SIG-M5 treated with dmso at 0.1 percent for 504 hours (cell line): ENCODE results near the gene LIPT1.
"Not testable (repeated sequence)": the region's sequence is repeated elsewhere in the genome, so short reads cannot be mapped to it uniquely, and the experiment has no call there.

Experiments used
- DNase-seq: peaks from one replicate; lab custom pipeline; 2025; ENCODE audit not compliant: unreplicated experiment; lab: John Stamatoyannopoulos, UW

LIPT1 gene

DNA sequence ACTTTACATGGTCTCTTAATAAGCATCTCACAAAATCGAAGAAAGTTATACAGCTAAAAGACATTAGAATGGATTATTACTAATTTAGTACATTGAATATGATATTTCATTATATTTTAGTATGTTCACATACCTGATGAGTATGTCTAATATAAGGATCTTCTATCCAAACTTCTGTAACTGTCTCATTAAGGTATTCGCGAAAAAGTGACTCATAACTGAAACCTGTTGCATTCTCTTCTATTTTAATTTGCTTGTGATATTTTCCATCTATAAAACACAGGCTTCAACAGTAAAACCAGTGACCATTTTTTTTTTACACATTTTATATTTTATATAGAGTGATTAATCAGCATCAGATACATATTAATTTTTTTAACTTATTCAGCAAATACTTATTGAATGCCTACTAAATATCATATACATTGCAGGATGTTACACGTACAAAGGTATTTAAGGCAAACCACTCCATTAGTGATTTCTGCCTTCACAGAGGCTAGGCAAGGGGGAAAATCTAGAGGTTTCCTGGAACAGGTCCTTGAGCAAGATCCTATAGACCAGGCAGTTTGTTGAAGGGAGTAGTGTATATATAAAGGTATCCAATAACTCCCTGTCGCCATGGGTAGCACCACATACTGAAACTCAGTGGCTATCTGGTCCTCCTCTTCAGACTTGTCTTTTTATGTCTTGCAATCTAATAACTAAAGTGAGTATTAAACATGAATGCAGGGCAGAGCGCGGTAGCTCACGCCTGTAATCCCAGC is 16.8 kb downstream of the LIPT1 start:
- no peak for DNase-seq

DNA sequence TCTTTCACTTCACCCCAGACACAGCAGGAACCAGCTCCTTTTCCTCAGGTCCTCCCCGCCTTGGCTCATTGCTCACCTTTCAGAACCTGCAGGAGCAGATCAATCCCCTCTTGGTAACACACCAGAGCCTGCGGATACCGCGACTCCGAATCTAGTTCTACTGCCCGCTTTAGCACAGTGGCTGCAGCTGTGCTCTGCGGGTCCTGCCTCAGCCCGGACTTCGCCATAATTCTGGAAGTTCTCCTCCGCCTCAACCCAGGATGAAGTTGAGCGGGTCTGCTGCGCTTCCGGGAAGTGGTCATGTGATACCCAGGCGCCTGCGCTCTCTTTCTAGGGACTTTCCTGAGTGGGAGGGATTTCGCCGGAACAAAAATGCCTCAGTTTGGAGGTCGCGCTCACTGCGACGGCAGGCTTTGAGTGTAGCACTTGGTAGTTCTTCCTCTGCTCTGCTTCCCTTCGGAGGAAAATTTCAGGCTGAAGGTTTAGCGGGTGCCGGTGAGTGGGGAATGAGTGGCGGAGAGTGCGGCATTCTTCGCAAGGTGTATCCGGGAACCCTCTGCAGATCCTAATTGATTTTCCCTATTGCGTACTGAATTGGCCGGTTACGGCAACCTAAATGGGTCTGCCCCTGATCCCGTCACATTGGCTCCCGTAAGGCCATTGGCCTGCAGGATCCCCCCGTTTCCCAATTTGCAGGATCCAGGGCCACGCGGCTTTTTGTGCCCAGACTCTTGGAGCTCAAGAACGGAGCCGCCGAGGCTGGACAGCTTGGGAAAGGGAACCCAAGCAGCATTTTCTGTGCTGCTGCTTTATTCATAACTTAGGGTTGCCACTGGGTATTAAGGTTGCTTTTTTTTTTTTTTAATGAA is 26.2 kb downstream of the LIPT1 start, which contains the start of the genes MITD1 and MRPL30:
Gene MITD1 (minus strand): TSS at position 304 of the 869 bp plus-strand sequence. CDS start 77 bp downstream, at position 227.
Gene MRPL30 (plus strand): TSS at position 430 of the 869 bp plus-strand sequence. CDS start 5,020 bp downstream, outside the sequence.
- DNase-seq, result peak; percentile 94

DNA sequence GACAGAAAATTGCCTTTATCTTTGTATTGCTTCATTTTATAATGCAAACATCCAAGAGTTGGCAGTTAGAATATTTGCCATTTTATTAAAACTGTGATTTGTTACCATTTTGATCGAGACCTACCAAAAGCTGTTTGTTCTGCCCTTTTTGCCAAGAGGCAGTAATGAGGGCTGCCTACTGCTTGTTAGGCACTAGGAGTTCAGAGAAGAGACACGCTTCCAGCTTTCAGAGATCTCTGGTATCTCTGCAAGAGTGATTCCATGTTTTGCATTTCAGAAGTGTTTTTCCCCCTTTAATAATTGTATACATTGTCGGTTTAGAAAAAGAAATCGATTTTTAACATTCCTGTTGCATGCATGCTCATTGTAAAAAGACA is 26.8 kb downstream of the LIPT1 start:
- peak; percentile 27 for DNase-seq

DNA sequence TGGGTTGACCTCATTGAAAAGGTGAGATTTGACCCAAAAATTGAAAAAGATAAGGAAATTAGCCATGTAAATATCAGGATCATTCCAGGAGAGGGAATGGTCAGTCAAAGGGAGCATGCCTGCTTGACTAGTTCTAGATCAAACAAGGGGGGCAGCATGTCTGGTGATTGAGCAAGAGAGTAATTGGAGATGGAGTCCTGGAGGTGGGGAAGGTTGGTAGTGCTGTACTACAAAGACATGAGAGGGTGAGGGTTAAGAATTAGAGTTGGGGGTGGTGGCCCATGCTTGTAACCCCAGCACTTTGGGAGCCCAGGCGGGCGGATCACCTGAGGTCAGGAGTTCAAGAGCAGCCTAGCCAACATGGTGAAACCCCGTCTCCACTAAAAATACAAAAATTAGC is 28.3 kb downstream of the LIPT1 start:
- peak; percentile 36 for DNase-seq

DNA sequence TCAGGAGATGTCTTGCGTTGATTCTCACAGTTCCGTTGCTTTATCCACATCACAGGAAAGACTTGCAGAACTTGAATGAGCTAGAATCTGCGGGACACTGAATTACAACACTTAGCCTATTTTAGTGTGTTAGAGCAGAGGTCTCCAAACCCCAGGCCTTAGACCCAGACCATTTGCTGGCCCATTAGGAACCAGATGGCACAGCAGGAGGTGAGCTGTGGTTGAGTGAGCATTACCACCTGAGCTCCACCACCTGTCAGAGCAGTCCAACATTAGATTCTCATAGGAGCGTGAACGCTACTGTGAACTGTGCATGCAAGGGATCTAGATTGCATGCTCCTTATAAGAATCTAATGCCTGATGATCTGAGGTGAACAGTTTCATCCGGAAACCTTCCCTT is 30.0 kb downstream of the LIPT1 start:
- no peak for DNase-seq

DNA sequence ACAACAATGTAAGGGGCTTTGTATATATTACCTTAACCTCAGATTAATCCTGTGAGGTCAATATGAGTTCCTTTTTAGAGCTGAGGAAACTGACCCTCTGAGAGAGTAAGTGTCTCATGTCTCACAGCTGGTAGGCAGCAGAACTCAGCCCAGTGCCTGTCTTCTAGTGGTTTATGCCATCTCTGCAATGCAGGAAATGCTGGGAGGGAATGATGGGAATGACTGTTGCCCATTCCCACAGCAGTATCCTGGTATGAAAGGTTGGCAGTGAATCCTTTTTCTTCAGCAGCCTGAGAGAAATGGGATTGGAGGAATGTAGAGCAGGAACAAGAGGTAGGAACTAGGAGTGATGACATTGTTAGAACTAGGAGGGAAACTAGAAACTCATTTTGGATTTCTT is 32.2 kb downstream of the LIPT1 start:
- no peak for DNase-seq

DNA sequence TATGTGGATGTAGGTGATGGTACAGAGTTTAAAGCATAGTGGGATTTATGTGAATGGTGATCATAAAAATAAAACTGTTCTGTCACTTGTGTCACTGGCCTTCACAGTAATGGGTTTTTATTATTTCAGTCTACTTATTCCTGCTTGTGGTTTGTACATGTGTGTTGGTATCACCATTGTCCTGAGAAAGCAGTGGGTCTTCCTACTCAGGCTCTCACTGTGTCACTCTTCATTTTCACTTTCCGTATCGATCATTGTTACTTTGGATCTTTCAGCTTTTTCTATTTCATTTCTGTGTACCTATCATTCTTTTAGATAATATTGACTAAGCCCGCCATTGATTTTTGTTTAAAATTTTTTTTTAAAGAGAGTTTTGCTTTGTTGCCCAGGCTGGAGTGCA is 33.6 kb downstream of the LIPT1 start:
- no peak for DNase-seq

DNA sequence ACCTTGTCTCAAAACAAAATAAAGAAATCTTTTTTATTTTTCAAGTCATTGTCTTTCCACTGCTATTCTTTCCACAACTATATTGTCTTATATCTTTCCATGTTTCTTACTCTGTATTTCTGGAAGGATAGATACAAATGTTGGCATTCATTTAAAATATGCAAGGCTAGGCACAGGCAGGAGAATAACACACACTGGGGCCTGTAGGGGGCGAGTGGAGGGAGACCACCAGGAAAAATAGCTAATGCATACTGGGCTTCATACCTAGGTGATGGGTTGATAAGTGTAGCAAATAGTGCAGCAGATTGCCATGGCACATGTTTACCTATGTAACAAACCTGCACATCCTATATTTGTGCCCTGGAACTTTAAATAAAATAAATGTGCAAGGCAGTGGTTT is 35.8 kb downstream of the LIPT1 start:
- DNase-seq, result no peak

DNA sequence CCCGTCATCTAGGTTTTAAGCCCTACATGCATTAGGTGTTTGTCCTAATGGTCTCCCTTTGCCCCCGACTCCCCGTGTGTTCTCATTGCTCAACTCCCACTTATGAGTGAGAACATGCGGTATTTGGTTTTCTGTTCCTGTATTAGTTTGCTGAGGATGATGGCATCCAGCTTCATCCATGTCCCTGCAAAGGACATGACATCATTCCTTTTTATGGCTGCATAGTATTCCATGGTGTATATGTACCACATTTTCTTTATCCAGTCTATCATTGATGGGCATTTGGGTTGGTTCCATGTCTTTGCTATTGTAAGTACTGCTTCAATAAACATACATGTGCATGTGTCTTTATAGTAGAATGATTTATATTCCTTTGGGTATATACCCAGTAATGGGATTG is 37.6 kb downstream of the LIPT1 start:
- DNase-seq, result not testable (repeated sequence)

DNA sequence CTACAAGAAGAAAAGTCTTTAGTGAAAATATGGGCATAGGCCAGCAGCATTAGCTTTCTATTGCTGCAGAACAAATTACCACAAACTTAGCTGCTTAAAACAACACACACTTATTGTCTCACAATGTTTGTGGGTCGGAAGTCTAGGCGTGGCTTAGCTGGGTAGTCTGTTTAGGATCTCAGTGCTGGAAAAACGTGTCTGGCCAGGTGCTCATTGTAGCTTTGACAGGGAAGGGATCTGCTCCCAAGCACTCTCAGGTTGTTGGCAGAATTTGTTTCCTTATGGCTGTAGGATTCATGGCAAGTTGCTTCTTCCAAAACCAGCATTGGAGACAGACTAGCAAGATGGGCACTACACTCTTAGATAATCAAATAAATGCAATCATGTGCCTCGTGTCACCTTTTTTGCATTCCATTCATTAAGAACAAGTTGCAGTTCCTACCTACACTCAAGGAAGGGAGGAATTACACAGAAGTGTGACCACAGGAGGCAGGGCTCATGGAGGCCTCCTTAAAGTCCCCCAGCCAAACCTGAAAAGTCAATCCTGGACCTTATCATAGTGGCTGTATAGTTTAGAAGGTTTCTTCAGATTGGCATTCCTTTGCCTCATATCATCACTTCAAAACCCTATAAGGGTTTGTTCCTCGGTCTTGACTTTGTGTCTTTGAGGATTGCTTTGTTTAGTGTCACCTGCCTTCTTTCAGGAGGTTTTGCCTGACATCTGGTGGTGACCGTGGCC is 43.5 kb downstream of the LIPT1 start:
- DNase-seq, result no peak

DNA sequence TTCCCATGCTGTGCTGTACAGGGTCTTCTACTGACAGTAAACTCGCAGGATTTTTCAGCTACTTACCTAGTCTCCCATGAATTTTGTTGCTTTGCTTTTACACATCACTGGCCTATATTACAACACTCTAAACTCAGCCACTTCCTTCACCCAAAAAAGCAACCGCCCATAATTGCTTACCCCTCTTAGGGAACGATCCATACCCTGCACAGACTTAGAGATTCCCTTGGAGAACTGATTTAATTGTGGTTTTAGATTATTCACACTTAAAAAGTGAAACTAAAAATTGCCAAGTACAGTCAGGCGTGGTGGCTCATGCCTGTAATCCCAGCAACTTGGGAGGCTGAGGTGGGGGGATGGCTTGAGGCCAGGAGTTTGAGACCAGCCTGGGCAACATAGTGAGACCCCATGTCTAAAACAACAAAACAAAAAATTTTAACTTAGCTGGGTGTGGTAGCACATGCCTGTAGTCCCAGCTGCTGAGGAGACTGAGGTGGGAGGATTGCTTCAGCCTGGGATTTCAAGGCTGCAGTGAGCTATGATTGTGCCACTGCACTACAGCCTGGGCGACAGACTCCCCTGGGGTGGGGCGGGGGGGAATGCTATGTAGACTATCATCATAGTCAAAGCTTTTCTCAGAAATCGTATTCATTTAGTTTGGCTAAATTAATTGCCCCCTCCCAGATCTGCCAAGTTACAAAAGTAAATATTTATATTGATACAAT is 45.5 kb downstream of the LIPT1 start:
- peak; percentile 68 for DNase-seq

DNA sequence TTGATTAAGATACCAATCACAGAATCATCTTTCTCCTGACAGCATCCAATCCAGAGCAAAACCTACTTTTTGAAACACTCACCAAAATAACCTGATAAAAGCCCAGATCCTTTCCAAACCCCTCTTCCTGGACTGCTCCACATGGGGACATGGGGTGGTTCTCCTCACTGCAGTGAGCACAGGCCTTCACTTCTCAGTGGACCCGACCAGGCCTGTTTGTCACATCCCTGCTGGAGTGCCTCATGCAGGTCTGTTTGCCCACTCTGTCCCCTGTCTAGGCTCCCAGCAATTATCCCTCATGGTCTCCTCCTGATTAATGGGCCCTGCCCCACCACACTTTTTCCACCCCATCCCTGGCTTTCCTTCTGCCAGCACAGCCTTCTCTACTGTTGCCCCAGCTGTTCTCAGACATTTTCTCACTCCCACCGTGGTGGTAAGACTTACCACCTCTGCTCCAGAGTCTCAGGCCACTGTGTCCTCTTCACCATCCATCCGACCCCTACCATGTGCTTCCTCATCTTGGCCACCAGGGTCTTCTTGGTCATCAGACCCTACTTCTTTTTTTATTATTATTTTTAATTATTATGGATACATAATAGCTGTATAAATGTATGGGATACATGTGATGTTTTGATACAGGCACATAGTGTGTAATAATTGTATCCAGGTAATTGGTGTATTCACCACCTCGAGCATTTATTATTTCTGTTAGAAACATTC is 47.4 kb downstream of the LIPT1 start:
- DNase-seq, result no peak

DNA sequence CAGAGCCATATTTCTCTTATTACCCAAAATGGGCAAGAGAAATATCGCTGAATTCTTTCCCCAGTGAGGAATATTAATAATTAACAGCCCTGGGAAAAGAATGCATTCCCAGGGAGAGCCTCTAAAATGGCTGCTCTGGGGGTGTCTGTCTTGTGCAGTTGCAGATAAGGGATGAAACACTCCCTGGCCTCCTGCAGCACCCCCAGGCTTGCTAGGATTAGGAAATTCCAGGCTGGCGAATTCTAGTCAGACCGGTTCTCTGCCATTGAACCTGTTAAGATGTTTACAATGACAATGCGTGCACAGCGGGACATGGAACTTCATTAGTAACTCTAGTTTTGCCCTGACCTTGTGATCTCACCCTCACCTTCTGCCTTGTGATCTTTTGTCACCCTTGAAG is 50.7 kb downstream of the LIPT1 start:
- no peak for DNase-seq
